GM12801 (cell line): Measurements from ENCODE around the gene UPK2.

Experiments used
- TF ChIP-seq, protein P1 (sequence below): IDR thresholded peaks from one replicate; pipeline ENCODE4 v1.5.1; 2011; ENCODE audit warnings: control low read depth; ENCODE audit not compliant: insufficient read length; ENCODE audit errors: extremely low read depth

The UPK2 gene

DNA sequence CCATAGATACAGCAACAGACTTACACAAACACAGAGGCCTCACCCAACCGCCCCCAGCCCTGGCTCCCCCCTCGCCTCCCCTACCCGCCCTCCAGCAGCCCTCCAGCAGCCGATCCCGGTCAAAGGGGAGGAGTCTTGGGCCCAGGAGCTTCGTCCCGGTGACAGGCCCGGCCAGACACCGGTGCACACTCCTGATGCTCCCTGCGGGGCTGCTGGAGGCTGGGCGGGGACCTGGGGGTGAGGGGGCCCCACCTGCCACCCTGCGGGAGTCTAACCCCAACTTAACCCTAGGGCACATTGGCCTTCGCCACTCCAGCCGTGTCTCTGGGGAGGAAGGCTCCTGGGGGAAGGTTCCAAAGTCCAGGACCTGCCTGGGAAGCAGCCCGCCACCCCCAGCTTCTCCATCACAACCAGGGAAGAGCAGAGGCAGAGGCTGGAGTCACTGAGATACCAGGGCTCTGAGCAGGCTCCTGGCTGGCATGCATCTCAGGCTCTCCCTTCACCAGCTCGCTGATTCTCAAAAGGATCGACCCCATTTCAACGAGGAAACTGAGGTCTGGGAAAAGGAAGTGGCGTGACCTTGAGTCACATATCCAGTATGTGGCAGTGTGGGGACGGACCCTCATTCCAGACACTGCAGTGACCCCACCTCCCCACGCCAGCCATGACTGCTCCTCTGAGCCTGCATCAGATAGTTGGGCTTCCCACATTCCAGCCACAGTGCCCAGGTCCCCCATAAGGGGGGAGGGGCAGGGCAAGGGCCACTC is 44.8 kb upstream of the UPK2 start:
- TF ChIP-seq, protein P1, sequence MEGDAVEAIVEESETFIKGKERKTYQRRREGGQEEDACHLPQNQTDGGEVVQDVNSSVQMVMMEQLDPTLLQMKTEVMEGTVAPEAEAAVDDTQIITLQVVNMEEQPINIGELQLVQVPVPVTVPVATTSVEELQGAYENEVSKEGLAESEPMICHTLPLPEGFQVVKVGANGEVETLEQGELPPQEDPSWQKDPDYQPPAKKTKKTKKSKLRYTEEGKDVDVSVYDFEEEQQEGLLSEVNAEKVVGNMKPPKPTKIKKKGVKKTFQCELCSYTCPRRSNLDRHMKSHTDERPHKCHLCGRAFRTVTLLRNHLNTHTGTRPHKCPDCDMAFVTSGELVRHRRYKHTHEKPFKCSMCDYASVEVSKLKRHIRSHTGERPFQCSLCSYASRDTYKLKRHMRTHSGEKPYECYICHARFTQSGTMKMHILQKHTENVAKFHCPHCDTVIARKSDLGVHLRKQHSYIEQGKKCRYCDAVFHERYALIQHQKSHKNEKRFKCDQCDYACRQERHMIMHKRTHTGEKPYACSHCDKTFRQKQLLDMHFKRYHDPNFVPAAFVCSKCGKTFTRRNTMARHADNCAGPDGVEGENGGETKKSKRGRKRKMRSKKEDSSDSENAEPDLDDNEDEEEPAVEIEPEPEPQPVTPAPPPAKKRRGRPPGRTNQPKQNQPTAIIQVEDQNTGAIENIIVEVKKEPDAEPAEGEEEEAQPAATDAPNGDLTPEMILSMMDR = no peak

DNA sequence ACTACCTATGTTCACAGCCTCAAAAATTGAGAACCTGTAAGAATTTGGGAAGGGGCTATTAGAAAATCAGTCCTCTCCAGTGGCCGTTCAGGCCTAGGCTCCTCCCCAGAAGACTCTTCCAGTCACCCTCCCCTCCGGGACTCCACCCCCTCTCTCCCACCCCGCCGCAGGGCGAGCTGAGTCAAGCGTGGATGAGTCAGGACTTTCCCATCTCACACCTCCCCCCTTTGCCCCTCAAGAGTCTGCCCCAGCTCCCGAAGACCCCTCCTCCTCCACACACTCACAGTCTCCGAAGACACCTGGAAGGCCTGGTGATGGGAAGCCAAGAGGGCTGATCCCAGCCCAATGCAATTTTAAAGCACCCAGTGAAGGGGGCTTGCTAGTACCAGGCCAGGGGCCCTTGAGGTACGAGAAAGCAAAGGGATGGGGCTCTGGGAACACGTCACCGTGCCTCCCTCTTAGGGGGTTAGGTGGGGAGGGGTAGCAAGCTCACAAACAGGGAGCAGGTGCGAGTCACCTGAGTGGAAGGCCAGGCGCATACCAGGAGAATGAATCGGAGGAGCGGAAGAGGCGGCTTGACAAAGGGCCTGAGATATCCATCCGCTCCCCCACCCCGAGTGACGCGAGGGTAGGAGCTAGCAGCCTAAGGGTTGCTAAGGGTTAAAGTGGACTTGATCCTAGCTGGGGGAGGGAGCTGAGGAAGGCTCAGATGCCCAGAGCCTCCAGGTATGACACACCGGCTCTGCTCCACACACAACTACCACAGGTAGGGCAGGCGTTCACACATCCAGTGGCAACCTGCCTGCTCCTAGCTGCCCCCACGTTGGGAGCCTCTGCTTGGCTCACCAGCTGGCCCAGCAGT is 44.0 kb upstream of the UPK2 start:
- TF ChIP-seq, protein P1 = no peak

DNA sequence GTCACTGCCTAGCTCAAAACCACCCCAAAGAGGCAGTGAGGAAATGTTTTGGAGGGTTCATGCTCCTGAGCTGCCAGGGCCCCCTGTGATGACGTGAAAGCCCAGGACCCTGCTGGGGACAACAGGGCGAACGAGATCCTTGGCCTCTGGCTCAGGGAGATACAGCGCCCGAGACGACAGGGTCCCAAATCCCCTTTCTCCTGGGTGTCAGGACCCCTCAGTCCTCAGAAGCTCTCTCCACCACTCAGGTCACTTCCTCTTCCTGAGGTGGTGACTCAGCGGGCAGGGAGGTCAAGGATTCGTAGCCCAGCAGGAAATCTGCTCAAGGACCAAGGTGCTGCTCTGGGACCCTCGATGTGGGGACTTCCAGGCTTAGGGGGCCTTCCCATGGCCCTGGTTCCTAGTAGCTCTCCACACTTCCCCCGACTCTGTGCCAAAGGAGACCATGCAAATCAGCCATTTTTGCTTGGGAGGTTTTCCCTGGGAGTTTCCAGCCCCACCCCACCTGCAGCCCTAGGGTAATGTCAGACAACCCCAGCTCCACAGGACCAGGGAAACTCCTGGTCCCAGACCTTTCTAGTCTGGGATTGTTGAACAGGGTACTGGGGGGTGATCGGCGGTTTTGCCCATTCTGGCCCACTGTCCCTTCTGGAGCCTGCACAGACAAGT is 43.2 kb upstream of the UPK2 start:
- TF ChIP-seq, protein P1 = no peak

DNA sequence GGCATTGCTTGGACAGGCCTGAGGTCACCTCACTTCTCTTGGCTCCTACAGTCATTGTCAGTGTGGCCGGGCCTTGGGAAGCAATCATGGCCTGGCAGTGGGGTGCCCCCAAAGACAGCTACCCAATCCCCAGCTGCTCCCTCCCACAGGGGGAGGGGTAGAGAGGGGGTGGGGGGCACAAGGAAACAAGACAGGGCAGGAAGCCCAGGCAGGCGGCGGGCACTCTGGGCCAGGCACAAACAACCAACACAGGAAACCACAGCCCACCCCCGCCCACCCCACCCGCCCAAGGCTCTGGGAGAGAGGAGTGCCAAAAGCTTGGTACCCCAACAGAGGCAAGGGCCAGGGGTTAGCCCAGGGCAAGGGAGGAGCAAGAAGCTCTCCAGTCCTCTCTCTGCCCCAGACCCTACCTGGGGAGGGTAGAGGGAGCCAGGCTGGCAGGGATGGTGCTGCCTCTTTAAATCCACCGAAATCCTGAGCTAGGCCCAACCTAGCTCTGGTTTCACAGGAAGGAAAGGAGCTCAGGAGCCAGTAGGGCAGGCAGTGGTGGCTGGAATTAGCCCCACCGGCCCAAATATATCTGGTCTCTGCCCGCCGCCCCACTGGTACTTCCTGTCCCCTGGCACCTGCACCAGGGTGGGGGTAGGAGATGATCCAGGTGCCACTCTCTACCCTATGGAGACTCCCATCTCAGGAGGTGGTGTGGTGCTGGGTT is 42.5 kb upstream of the UPK2 start:
- TF ChIP-seq, protein P1 = no peak

DNA sequence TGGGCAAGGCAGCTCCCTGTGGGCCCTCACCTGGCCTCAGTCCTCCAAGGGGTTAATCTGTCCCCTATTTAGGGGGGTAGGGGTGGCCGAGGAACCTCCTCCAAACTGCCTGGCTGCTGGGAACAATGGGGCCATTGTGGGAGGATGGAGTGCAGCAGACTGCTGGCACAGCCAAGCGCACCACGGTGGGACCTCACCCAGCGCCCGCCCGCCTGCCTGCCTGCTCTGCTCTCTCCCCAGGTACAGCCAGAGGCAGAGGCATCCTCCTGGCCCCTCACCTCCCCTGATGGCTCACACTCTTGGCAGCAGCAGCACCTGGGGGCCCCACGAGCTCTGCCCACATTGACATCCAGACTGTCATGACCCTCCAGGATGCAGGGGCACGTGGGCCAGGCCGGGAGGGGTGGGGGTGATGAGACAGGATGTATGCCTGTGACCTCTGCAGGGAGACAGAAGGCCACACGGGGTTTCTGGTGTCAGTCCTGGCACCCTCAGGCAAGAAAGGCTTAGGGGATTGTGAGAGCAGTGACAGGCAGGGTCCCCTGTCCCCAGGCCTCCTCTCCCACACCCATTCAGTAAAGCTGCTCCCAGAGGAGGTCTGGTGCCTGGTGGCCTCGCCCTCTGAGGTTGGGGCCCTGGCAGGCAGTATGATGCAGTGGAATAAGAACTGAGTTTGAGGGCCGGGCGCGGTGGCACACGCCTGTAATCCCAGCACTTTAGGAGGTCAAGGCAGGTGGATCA is 41.8 kb upstream of the UPK2 start:
- TF ChIP-seq, protein P1 = no peak

DNA sequence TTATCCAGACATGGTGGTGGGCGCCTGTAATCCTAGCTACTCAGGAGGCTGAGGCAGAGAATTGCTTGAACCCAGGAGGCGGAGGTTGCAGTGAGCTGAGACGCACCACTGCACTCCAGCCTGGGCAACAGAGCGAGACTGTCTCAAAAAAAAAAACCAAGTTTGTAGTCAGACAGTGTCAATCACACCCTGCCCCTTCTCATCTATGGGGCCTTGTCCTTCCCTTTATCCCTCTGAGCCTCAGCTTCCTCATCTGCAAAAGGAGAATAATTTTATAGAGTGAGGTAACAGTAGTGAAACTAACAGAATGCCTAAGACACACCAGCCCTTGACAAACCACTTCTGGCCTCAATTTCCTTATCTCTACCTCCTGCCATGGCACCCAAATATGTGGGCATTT is 41.1 kb upstream of the UPK2 start:
- TF ChIP-seq, protein P1 = no peak
